Myocyte (in vitro differentiated cells): ENCODE measurements around the gene ATG10. TPM values are rescaled to one million over a fixed set of nuclear protein-coding genes. Genes with fewer than 3 reads are reported as not detected.
"Not testable (repeated sequence)": the region's sequence is repeated elsewhere in the genome, so short reads cannot be mapped to it uniquely, and the experiment has no call there.

Source experiments
- DNase-seq: peaks from one replicate; pipeline ENCODE4 v3.0.0-alpha.2; 2012; ENCODE audit warnings: low read depth
- total RNA-seq: library from RNA; depleted of rRNA; stranded (reverse); fragments of >200 nt; gene quantifications from 2 replicates; pipeline ENCODE4 v1.2.3, GENCODE V29; 2014

Gene ATG10
- total RNA-seq, 1 donor from 2014 or later: 10.7 TPM

GRCh38 chr5:81982172-81982685, 10.4 kb downstream of the ATG10 start:
- not testable (repeated sequence) for DNase-seq

- DNase-seq: not testable (repeated sequence)
Measured at GRCh38 chr5:81983148-81983547, 11.3 kb downstream of the ATG10 start.

GRCh38 chr5:81983563-81983962, 11.7 kb downstream of the ATG10 start:
- DNase-seq: not testable (repeated sequence)

- no peak for DNase-seq
Measured at GRCh38 chr5:81986126-81986525, 14.3 kb downstream of the ATG10 start.

DNA sequence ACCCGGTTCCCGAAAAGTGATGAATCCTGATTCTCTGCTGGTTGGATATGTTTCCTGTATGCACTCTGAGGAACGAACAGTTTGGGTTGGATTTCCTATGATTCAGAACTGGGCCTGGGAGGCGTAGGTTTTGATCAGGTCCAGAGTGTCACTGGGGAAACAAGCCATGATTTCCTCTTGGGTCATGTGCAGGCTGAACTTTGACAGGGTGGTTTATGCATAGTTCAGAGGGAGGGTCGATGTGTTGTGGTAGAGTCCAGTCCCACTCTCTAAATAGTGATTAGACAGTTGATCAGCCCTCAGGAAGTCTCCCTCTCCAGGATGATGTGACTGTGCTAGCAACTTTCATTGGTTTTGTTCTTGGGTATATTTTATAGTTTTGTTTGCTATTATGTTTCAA, 17.4 kb downstream of the ATG10 start:
- DNase-seq: no peak

DNA sequence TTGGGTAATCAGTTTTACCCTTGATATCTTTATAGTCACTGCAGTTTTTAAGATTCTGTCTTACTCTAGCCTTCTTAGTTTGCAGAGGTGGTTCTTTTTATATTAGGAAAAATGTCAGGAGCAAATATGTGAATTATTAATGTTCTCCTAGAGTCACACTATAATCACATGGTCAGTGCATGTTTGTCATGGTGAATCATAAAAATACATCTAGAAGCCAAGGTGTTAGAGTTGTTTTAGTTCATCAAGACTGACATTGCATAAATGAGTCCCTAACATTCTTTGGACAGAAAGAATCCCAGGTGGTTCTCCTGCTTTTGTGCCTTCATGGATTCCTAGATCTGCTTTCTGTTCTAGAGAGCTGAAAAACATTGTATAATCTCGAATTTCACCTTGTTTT, 22.9 kb downstream of the ATG10 start:
- no peak for DNase-seq

GRCh38 chr5:81995407-81995806, 23.6 kb downstream of the ATG10 start:
- DNase-seq: no peak

DNA sequence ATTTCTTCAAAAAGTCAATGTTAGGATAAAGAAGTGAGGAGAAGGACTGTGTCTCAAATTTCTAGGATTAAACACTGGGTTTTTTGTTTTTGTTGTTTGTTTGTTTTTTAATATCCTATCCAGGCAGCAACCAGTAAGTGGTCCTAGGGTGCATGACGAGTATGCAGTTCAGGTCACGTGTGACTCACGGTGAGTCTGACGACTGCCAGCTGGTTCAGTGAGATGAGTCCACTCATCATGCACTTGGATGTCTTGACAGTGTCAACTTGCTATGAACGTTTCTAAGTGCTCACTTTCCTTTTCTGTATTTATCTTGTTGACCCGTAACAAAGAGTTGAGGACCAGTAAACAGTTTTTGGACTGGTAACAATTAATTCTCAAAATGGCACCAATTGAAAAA, 32.7 kb downstream of the ATG10 start:
- DNase-seq: peak; percentile 44

- DNase-seq: not testable (repeated sequence)
Measured at GRCh38 chr5:82009869-82010268, 38.0 kb downstream of the ATG10 start.

DNA sequence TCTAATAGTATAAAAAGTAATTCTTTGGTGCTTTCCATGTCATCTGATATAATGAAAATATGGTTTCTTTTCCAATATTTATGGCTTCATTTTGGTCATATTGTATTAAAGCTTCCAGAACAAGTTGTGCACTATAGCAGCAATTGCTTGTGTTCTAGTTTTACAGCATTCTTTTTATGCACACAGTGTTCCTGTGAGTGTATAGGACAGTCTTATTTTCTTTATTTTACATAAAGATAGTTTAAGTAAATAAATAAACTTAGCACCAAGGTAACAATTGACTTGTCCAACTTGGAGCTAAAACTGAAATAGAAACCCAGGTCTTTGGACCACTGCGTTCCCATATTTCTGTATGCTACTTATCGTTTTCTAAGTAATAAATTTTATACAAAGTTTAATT, 38.9 kb downstream of the ATG10 start:
- DNase-seq: no peak

DNA sequence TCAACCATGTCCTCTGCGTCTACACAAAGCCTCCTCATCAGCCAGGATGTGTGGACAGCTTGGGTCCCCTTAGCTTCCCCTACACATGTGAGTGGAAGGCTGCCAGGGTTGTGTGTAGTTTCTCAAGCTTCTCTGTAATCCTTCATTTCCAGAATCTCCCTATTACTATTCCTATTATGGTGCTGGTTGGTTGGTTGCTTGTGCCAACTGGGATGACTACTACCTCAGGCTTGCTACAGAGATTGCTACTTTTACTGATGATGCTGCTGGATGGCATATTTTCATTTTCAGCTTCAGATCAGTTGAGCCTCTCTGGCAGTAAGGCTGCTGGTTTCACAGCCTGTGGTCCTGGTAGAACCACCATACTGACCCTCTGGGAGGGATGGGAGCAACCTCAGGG, 39.9 kb downstream of the ATG10 start:
- peak; percentile 20 for DNase-seq

GRCh38 chr5:82014644-82015043, 42.8 kb downstream of the ATG10 start:
- DNase-seq: not testable (repeated sequence)

DNA sequence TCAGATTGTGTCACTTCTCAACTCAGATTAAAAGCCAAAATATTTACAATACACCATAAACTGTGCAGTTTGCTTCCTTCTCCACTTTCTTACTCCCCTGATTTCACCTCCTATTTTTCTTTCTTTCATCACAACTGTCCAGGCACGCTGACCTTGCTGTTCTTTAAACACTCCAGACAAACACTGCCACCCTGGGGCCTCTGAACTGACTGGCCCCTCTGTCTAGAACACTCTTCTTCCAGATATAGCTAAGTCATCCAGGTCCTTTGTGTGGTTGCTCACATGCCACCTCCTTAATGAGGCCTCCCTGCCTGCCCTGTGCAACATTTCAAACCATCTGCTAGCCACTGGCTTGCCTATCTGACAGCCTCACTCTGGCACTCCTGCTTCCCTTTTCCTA, 46.6 kb downstream of the ATG10 start:
- peak; percentile 83 for DNase-seq

GRCh38 chr5:82019342-82020138, 47.7 kb downstream of the ATG10 start:
- peak; percentile 34 for DNase-seq

- DNase-seq: no peak
Measured at GRCh38 chr5:82022499-82022898, 50.7 kb downstream of the ATG10 start.

DNA sequence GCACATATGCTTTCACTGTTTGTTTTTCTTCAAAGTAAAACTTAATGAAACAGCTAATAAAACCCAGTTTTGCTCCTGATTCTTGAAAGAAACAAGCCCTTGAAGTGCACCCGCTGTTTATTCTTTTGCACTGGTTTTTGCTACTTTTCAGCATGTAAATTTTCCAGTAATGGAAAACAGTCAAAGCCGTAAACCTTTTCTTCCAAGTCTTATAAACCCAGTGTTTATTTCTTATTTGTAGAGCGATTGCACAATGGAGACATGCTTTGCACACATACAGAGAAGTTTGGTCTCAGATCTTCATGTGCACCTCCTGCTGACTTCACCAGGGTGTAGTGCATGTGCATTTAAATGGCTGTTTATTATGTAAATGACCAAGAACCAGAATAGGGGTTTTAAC, 51.8 kb downstream of the ATG10 start:
- no peak for DNase-seq

DNA sequence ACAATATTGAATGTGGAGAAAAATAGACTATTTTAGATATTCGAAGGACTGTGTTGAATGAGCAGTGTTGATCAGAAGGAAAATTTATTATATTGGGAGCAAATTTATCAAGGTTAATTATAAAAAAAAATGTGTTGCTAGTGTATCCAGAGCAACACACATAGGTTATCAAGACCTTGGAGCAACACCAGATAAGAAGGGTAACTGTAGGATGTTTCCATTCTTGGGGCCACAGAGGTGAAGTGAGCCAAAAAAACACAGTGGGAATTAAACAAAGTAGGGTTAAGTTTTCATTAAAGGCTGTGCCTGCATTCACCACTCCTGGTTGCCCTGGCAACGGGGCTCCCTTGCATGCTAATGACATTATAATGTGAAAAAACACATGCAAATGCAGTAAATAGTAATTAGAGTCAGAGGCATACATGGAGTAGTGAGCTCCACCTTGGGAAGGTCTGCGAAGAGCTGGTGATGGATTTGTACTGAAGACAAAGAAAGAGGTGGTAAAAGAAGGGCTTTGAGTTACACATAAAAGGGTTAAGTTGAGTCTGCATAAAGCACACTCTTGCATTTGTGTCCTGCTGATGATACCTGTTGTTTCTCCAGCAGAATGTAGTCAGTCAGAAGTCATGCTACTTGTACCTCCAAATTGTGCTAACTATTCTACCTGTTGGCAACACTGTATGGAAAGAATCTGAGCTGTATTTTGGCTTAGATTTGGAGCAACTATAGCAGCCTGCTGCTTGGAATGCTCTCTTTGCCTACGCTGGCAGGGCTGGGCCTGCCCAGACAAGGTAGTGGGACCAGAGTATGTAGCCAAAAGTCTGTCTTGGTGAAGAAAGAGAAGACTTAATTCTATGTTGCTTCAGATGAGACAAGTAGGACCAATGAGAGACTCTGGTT, 59.6 kb downstream of the ATG10 start:
- no peak for DNase-seq

GRCh38 chr5:82042894-82043293, 71.1 kb downstream of the ATG10 start:
- DNase-seq: not testable (repeated sequence)

- no peak for DNase-seq
Measured at GRCh38 chr5:82044010-82044409, 72.2 kb downstream of the ATG10 start.

DNA sequence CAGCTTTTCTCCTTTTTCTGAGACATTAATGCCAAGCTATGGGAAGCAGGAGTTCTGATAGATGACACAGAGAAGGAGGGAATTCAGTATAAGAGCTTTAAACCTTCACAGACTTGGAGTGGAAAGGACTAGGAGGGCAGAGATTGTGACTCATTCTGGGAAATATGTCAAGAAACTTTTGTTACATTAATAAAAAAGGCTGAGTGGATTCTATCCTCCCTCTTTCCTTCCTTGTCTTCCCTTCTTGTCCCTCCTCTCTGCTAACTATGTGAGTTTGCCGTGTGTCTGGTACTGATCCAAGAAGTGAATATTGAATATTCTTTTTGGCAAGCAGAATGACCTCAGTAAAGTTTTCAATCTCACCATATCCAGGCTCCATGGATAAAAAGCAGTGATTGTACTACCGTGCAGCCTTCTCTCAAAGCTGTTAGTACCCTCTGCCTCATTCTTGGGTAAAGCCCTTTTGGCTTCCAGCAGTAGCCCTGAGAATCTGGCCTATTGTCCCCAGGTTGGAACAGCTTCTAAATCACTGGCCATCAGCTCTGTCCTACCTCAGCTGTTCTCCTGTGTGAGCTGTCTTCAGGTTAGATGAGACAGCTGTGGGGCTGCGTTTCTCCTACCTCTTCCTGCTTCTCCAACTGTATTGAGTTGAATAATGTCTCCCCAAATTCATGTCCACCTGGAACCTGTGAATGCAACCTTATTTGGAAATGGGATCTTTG, 73.9 kb downstream of the ATG10 start:
- DNase-seq: peak; percentile 52

DNA sequence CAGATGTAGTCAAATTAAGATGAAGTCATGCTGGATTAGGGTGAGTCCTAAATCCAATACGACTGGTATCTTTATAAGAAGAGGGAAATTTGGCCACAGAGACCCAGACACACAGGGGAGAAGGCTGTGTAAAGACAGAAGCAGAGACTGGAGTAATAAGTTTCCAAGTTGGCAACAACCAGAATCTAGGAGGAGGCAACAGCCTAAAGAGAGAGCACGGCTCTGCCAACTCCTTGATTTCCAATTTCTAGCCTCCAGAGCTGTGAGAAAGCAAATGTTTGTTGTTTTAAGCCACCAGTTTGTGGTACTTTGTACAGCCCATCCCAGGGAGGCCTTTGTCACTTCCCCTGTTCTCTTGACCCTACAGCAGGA, 74.4 kb downstream of the ATG10 start:
- no peak for DNase-seq
